GM11168 (cell line): Measurements from ENCODE around the gene EFNA5.
"Not testable (repeated sequence)": the region's sequence is repeated elsewhere in the genome, so short reads cannot be mapped to it uniquely, and the experiment has no call there.

Experiments
- in situ Hi-C: fragments of 300-500 bp; cut with MboI; formaldehyde crosslinking; loops from one replicate; pipeline ENCODE4 v1.12.0; 2022; ENCODE audit warnings: low sequenced_read_pairs; ENCODE audit not compliant: unreplicated experiment

EFNA5 gene

GRCh38 chr5:107505763-107506534 is 164.8 kb downstream of the EFNA5 start:
- in situ Hi-C loops, result no loop called here

DNA sequence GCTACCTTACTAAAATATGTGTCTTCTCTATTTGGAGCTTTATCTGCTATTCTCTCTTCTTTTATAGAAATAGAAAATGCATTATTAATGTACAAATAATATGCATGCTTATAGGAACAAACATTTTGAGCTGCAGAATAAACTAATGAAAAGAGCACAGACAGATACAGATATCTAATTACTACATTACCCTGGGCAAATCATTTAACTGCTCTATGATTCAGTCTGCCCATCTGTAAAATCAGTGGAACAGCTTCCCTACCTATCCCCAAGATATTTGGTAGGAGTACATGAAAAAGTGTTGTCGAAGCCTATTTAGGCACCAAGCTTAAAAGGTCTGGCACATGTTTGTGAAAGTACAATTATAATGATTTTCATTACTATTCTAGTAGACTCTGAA is 166.3 kb downstream of the EFNA5 start:
- in situ Hi-C loops, result no loop called here

- in situ Hi-C loops, result no loop called here
Measured at GRCh38 chr5:107502676-107503060, 168.1 kb downstream of the EFNA5 start.

DNA sequence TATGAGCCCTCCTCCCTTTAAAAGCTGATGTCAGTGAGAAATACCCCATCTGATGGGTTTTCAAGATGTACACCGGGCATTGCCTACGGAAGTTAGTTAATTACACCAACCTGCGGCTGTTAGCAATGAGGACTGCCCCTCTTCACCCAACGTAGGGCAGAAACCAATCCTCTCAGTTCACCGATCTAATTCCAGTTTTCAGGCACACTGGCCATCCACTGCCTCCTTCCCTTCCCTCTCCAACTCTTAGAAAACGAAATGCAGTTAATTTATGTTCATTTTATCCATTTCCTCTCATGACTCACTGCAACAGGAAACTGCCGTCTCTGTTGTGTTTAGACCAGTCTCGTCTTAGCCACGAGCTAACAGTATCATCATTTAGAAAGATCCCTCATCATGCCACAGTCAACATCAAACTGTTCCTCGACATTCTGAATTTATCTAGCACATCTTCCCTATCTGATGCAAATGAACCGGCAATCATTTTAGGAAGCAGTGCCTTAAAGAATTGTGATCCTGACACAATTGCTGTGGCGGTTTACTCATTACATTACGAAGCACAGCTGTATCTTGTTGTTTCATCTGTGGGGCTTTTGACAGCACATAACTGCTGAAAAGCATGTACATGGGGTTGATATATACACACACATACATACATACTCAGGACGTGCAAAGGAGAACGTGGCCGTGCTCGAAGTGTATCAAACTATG is 168.6 kb downstream of the EFNA5 start:
- in situ Hi-C loops, result no loop called here

- in situ Hi-C loops, result no loop called here
Measured at GRCh38 chr5:107500840-107501239, 169.9 kb downstream of the EFNA5 start.

GRCh38 chr5:107500347-107500746 is 170.4 kb downstream of the EFNA5 start:
- in situ Hi-C loops, result no loop called here

DNA sequence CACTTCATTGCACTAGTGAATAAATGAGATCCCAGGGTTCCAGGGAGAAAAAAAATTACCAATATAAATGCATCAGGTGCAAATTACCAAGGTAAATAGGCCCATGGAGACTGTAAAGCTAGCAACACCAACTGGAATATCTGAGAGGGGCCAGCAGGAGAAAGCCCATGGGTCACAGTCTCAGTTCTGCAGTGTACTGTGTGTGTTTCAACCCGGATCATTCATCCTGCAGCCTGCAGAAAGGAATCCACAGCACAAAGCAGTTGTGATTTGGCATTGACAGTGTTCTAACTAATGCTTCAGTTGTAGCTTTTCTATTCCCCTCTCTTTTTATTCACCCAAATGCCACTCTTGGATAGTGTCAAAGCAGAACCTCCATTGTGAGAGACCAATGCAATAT is 171.0 kb downstream of the EFNA5 start:
- in situ Hi-C loops, result no loop called here

DNA sequence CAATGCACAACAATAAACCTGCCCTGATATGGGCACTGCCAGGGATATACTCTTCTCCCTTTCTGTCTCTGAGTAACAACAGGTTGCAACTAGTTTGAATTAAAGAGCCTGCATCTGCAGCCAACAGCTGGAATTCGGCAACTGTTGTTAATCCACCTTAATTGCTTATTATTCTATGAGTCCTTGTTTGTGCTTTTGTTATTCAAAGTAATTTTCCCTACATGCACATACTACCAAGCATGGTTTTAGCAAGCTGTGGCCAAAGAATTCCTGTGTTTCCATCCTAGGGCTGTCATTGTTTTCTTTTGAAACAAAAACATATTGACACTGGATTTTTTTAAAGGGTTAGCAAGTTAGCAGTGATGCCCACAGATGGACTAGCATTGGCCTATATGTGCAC is 171.5 kb downstream of the EFNA5 start:
- in situ Hi-C loops, result no loop called here

DNA sequence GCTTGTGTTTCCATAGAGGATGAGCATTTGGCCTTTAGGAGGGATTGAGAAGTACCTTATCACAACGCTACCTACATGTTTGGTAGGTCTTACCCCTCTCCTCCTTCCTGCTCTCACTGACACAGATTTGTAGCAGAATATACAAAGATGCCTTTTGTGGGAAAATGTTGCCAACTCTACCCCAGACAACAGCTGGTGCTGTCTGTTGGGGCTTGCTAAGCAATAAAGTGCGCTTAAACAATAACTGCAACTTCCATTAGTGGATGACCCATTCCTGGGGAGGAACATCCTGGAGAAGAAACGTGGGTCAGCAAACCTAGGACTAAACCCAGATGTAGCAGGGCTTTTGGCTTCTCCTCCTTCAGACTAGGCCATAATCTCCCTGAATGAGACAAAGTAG is 174.3 kb downstream of the EFNA5 start:
- in situ Hi-C loops, result no loop called here

GRCh38 chr5:107494129-107494528 is 176.6 kb downstream of the EFNA5 start:
- in situ Hi-C loops, result not testable (repeated sequence)

- in situ Hi-C loops, result loop anchor here (5.0 kb wide), 1 partner anchor 80 kb away; no protein-coding TSS in a partner anchor
Measured at GRCh38 chr5:107487056-107487542, 183.6 kb downstream of the EFNA5 start.

DNA sequence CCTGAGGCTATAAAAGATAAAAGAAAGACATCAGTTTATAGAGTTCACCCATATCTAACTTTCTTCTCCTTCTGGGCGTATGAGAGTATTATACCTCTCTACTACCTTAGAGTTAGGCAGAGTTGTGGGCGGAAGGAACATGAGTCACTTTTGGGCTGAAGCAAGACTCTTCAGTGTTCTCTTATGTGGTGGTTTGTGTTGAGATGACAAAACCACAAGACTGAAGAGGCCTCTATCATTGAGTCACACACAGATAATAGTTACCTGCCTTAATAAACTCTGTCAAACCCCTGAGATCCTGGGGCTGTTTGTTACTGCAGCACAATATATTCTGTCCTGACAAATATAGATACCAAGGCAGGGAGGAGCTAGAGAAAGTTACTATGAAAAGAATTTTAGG is 184.2 kb downstream of the EFNA5 start:
- in situ Hi-C loops, result loop anchor here (5.0 kb wide), 1 partner anchor 81 kb away; no protein-coding TSS in a partner anchor

- in situ Hi-C loops, result loop anchor here (5.0 kb wide), 1 partner anchor 82 kb away; no protein-coding TSS in a partner anchor
Measured at GRCh38 chr5:107485184-107485583, 185.6 kb downstream of the EFNA5 start.

DNA sequence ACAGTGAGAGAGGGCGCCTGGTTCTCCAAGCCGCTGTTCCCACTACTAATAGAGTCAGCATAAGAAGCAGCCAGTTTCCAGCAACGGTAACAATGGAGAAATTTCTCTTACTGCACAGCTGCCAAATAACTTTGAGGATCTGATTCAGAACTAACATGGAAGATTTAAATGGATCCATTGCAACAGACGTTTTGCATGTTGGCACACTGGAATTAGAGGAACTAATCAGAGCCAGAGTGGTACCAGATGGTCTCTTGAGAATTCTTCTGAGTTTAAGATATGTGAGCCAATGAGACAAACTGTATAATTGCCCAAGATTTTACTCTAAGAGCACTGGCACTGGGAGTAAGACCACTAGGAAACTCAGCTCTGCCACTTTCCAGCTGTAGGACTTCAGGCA is 186.5 kb downstream of the EFNA5 start:
- in situ Hi-C loops, result no loop called here

DNA sequence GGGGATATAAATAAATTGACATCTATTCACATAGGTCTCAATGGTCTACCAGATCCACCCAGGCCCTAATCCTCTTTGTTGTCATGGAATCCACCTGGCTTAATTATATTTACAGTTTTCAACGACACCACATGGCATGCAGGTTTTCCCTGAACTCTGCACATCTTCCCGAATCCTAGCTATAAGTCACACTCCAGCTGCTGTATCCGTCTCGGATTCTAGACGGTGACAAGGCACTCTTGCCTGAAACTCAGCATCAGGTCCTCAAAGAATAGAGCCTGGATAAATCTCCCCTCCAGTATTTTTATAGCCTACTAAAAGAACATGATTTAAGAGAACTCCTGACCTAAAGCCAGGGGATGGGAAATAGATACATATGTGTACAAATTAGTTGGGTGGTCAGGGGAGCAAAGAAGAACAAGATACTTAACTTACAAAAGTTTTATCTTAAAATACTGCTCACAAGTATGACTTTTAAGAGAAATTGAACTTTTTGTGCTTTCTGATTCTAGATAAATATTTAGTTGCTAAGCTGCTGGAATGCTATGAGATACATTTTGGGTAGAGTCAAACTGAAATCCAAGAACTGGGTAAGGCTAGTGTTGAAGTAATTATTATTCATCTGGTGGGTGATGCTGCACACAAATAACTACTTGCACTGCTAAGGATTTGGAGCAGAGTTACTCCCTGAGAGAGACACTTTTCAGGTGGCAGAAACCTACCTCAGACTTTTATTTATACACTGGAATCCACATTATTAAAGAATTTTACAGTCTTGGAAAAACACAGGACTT is 187.3 kb downstream of the EFNA5 start:
- in situ Hi-C loops, result no loop called here

GRCh38 chr5:107478068-107478641 is 192.6 kb downstream of the EFNA5 start:
- in situ Hi-C loops, result no loop called here

DNA sequence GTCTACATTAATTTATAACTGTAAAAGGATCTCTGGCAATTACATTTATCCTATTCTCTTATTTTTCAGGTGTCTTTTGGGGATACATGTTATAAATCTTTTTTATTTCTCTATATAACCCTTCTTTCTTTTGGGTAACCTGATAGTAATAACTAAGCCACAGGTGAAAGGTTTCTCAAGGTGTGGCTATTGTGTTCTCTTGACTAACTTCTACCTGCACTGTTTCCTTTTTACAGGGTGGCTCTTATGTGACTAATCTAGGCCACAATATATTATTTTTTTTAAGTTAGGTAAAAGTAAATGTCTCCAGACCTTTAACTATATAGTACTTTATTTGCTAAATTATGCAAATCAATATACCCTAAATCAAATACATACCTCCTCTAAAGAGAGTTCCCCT is 193.2 kb downstream of the EFNA5 start:
- in situ Hi-C loops, result no loop called here

DNA sequence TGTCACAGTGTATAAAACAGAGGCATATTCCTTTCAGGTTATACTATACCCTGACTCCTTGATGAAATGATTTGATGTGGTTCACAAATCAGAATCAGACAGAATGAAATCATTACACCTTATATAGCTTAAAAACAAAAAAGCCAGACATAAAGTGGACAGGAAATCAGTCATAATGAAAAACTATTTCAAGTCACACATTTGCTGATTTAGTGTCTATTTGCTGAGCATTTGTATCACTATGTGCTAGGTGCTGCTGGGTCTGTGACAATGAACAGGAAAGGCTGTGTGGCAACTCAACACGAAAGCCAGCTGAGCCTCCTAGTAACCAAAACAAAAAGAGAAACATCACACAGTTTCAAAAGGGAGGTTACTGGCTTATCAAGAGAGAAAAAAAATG is 194.0 kb downstream of the EFNA5 start:
- in situ Hi-C loops, result no loop called here

- in situ Hi-C loops, result no loop called here
Measured at GRCh38 chr5:107474716-107475489, 195.8 kb downstream of the EFNA5 start.

- in situ Hi-C loops, result no loop called here
Measured at GRCh38 chr5:107474361-107474715, 196.4 kb downstream of the EFNA5 start.
